C4-2B (cell line): Measurements from ENCODE around the gene MRPL11.

Experiments used
- ZFX ChIP-seq: fragments of 450-650 bp; IDR thresholded peaks from 2 replicates; pipeline ENCODE4 v1.6.1; 2017
- TF ChIP-seq, protein P1 (sequence below): fragments of 450-650 bp; conservative IDR thresholded peaks from 2 replicates; pipeline ENCODE4 v1.5.1; 2017; ENCODE audit warnings: mild to moderate bottlenecking

DNA sequence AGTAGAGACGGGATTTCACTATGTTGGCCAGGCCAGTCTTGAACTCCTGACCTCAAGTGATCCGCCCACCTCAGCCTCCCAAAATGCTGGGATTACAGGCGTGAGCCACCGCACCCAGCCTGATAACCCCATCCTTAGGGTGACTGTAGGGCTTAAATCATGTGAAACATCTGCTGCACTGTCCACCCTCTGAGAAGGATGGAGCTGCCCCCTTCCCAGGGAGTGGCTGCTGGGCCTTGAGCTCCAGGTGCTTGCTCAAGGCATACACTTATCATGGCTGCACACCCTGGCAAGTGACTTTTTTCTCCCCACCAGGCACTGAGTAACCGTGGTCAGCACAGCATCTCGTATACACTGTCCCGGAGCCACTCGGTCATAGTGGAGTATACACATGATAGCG, 33.4 kb upstream of the MRPL11 start:
- TF ChIP-seq, protein P1, sequence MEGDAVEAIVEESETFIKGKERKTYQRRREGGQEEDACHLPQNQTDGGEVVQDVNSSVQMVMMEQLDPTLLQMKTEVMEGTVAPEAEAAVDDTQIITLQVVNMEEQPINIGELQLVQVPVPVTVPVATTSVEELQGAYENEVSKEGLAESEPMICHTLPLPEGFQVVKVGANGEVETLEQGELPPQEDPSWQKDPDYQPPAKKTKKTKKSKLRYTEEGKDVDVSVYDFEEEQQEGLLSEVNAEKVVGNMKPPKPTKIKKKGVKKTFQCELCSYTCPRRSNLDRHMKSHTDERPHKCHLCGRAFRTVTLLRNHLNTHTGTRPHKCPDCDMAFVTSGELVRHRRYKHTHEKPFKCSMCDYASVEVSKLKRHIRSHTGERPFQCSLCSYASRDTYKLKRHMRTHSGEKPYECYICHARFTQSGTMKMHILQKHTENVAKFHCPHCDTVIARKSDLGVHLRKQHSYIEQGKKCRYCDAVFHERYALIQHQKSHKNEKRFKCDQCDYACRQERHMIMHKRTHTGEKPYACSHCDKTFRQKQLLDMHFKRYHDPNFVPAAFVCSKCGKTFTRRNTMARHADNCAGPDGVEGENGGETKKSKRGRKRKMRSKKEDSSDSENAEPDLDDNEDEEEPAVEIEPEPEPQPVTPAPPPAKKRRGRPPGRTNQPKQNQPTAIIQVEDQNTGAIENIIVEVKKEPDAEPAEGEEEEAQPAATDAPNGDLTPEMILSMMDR: no peak
- TF ChIP-seq ZFX: no peak
